GM23248 (cell line): Measurements from ENCODE around the gene BRME1. TPM values are rescaled to one million over a fixed set of nuclear protein-coding genes. Genes with fewer than 3 reads are reported as not detected.

Experiments used
- DNase-seq: peaks from one replicate; pipeline ENCODE4 v3.0.0-alpha.2; 2015
- H2AFZ ChIP-seq: fragments of 200-600 bp; sonication (generic); 2 replicates; pipeline ENCODE4 v1.6.1; 2016; ENCODE audit warnings: antibody characterized with exemption
- H3F3A ChIP-seq: fragments of 200-600 bp; sonication (generic); 2 replicates; pipeline ENCODE4 v1.6.1; 2016; ENCODE audit warnings: mild to moderate bottlenecking, antibody characterized with exemption, mixed run types; ENCODE audit not compliant: insufficient read depth
- H3K27ac ChIP-seq: fragments of 200-600 bp; sonication (generic); 2 replicates; pipeline ENCODE4 v1.5.1; 2016; ENCODE audit warnings: mild to moderate bottlenecking
- H3K27me3 ChIP-seq: fragments of 200-600 bp; sonication (generic); replicated peaks from 2 replicates; pipeline ENCODE4 v1.6.1; 2016; ENCODE audit warnings: mild to moderate bottlenecking; ENCODE audit not compliant: insufficient read depth
- H3K36me3 ChIP-seq: fragments of 200-600 bp; sonication (generic); 2 replicates; pipeline ENCODE4 v1.6.1; 2016; ENCODE audit warnings: low read depth, mild to moderate bottlenecking
- H3K4me1 ChIP-seq: fragments of 200-600 bp; sonication (generic); 2 replicates; pipeline ENCODE4 v1.6.1; 2016; ENCODE audit warnings: mild to moderate bottlenecking; ENCODE audit not compliant: insufficient read depth
- H3K4me2 ChIP-seq: fragments of 200-600 bp; sonication (generic); one replicate; pipeline ENCODE4 v1.6.1; 2016; ENCODE audit warnings: mild to moderate bottlenecking; ENCODE audit not compliant: unreplicated experiment
- H3K4me3 ChIP-seq: fragments of 200-600 bp; sonication (generic); 2 replicates; pipeline ENCODE4 v1.5.1; 2016; ENCODE audit warnings: mild to moderate bottlenecking
- H3K79me2 ChIP-seq: fragments of 200-600 bp; sonication (generic); 2 replicates; pipeline ENCODE4 v1.6.1; 2016; ENCODE audit warnings: mild to moderate bottlenecking; ENCODE audit not compliant: insufficient read depth
- H3K9ac ChIP-seq: fragments of 200-600 bp; sonication (generic); 2 replicates; pipeline ENCODE4 v1.6.1; 2016; ENCODE audit warnings: mild to moderate bottlenecking
- H3K9me2 ChIP-seq: fragments of 200-600 bp; sonication (generic); 2 replicates; pipeline ENCODE4 v1.6.1; 2016; ENCODE audit warnings: mixed run types, mild to moderate bottlenecking, moderate library complexity; ENCODE audit not compliant: insufficient read depth
- H3K9me3 ChIP-seq: fragments of 200-600 bp; sonication (generic); one replicate; pipeline ENCODE4 v1.6.1; 2017; ENCODE audit warnings: low read depth
- H4K20me1 ChIP-seq: fragments of 200-600 bp; sonication (generic); 2 replicates; pipeline ENCODE4 v1.6.0; 2016; ENCODE audit not compliant: insufficient read depth
- EZH2 ChIP-seq: fragments of 200-600 bp; sonication (generic); IDR thresholded peaks from 2 replicates; pipeline ENCODE4 v1.6.1; 2018; ENCODE audit warnings: antibody characterized with exemption, mild to moderate bottlenecking; ENCODE audit not compliant: insufficient read depth, poor library complexity, severe bottlenecking
- EZH2phosphoT487 ChIP-seq: fragments of 200-600 bp; sonication (generic); IDR thresholded peaks from 2 replicates; pipeline ENCODE4 v1.6.1; 2018; ENCODE audit warnings: antibody characterized with exemption, moderate library complexity, mild to moderate bottlenecking, low read depth; ENCODE audit not compliant: insufficient read depth
- WGBS, 2 experiments: methylation state at CpG; one replicate each; pipeline ENCODE4 v1.1.6; 2015 to 2017; ENCODE audit warnings: low lambda C conversion rate in 2 of 2, low coverage in 1 of 2; ENCODE audit errors: missing lambda C conversion rate in 2 of 2; 5-methylcytosine and 5-hydroxymethylcytosine counted together
- in situ Hi-C: fragments of 300-500 bp; cut with MboI; formaldehyde crosslinking; loops from 2 replicates; pipeline ENCODE4 v1.15.0; 2020
- polyA plus RNA-seq: library from polyadenylated mRNA; unstranded; fragments of >200 nt; fragmentation: Nextera tagmentation; extraction: Ambion mirVana; gene quantifications from 2 replicates; pipeline ENCODE4 v1.2.1, GENCODE V29; 2016
- total RNA-seq: library from RNA; depleted of rRNA; stranded (reverse); fragments of >200 nt; shearing (Covaris generic); gene quantifications from 2 replicates; pipeline ENCODE4 v1.2.3, GENCODE V29; 2014

The BRME1 gene
- total and polyA plus RNA-seq, 2 experiments from 2014 or later: 0.11 to 0.63 TPM

GRCh38 chr19:13850910-13851733 is 54.8 kb downstream of the BRME1 start:
- H3K4me3 ChIP-seq: peak overlapping the region; percentile 63
- peaks cover 9% of the 10 kb centered on the region; the same call in 1 of the 2 replicates for H3K79me2 ChIP-seq
- WGBS, 2 experiments: 2 to 3% methylated on average over 23 to 25 of the region's 26 CpGs
- no peaks in the 10 kb centered on the region for H3K36me3 ChIP-seq
- peak overlapping the region; percentile 100 for H3K27ac ChIP-seq
- DNase-seq: peak; percentile 96
- H3K9me2 ChIP-seq: no peaks in the 10 kb centered on the region
- in situ Hi-C loops: no loop called here
- H3K27me3 ChIP-seq: no peaks in the 10 kb centered on the region
- no peaks in the 10 kb centered on the region for H4K20me1 ChIP-seq
- no peaks in the 10 kb centered on the region for H3K9me3 ChIP-seq
- H3F3A ChIP-seq: peaks cover 36% of the 10 kb centered on the region
- H2AFZ ChIP-seq: no peak overlapping the region
- H3K9ac ChIP-seq: peak overlapping the region; percentile 97
- TF ChIP-seq EZH2: no peak
- TF ChIP-seq EZH2phosphoT487: no peak
- H3K4me1 ChIP-seq: peaks cover 51% of the 10 kb centered on the region
- peak overlapping the region; percentile 74 for H3K4me2 ChIP-seq

DNA sequence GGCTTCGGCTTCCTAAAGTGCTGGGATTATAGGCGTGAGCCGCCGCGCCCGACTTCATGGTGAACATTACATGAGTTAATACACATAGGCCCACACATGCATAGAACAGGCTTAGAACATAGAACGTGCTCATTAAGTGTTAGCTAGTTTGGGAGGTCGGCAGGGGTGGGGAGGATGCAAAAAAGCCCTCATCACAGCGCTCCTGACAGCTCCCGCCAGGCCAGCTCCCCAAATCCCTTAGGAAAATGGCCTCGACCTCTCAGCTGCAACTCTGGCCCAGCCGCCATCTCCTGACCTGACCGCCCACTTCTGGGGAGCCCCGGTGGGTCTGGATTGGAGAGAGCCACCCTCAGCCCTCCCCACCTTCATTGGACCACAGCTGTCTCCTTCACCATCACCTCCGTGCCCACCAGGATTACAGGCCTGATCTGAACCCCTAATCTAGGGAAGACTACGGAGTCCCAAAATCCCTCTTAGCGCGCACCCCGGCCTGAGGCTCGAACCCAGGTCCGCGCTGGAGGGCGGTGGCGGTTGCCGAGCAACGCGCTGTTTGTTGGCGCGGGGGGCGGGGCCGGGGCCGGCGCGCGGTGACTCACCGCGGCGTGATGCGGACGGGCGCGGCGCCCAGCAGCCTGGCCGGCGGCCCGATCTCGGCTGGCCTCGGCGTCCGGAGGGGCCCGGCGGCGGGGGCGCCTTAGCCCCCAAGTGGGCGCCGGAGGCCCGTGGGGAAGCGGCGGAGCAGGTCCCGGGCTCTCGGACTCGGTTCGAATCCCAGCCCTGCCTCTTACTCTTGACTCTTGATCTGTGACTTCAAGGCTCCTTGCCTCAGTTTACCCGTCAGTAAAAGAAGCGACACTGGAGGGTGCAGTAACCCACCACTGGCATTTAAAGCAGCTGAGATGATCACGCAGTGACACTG is 55.7 kb downstream of the BRME1 start:
- Histone ChIP-seq H3F3A (peaks cover 42% of the 10 kb centered on the region), H3K4me2 (peak overlapping the region; percentile 74), H3K9me3 (no peaks in the 10 kb centered on the region), H3K4me1 (peaks cover 53% of the 10 kb centered on the region), H3K36me3 (no peaks in the 10 kb centered on the region), H2AFZ (peak overlapping the region; percentile 50; the same call in 1 of the 2 replicates), H3K9ac (peak overlapping the region; percentile 97), H4K20me1 (no peaks in the 10 kb centered on the region), H3K27ac (peak overlapping the region; percentile 100), H3K9me2 (no peaks in the 10 kb centered on the region), H3K27me3 (no peaks in the 10 kb centered on the region), H3K79me2 (peaks cover 9% of the 10 kb centered on the region; the same call in 1 of the 2 replicates), H3K4me3 (peak overlapping the region; percentile 63)
- peak; percentile 89 for DNase-seq
- in situ Hi-C loops: no loop called here
- no peak for TF ChIP-seq EZH2phosphoT487
- no peak for TF ChIP-seq EZH2
- WGBS, 2 experiments: 14 to 18% methylated on average over 49 to 65 of the region's 66 CpGs

DNA sequence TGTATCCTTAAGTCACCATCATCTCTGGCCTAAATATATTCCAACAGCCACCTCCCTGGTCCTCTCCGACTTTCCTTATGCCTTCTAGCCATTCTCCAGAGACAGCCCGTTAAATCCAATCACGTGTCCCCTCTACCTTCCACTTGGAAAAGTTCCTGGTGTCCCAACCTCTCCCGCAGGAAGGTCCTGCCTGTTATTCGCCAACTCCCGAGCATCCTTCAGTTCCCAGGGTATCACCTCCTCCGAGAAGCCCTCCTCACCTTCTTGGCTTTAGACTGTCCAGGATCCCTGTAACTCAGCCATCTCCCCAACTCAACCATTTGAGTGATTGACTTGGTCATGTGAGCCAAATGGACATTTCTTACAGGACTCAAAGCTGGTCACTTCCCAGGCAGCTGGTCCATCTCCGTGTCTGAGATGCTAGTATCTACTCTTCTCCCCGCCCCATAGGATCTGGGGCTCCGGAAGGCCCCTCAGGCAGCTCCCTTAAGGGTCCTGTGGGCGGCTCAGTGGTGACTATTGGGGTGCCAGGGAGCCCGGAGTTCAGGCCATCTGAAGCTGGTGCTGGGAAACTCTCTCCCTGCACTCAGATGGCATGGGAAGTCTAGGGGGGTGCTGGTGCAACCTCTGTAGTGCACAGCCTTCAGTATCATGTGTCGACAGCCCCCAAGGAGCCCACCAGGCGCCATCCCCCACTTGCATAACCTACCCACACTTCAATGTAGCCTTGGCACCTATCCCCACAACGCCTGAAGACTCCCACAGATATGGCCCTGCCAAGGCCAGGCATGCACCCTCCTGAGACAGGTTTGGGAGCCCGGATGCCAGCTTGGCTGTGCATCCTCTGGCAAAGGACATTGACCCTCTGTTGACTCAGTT is 56.9 kb downstream of the BRME1 start:
- Histone ChIP-seq H3K4me3 (no peak overlapping the region), H3K9me3 (no peaks in the 10 kb centered on the region), H3K79me2 (peaks cover 9% of the 10 kb centered on the region; the same call in 1 of the 2 replicates), H3K4me1 (peaks cover 53% of the 10 kb centered on the region), H3K36me3 (no peaks in the 10 kb centered on the region), H3K27me3 (no peaks in the 10 kb centered on the region), H4K20me1 (no peaks in the 10 kb centered on the region), H3F3A (peaks cover 49% of the 10 kb centered on the region), H3K9ac (peak overlapping the region; percentile 99; the same call in 1 of the 2 replicates), H3K4me2 (no peak overlapping the region), H2AFZ (no peak overlapping the region), H3K27ac (peak overlapping the region; percentile 100), H3K9me2 (no peaks in the 10 kb centered on the region)
- DNase-seq: no peak
- 63 to 64% methylated on average over 16 of the region's 16 CpGs for WGBS, 2 experiments
- in situ Hi-C loops: no loop called here
- no peak for TF ChIP-seq EZH2phosphoT487
- no peak for TF ChIP-seq EZH2

GRCh38 chr19:13848340-13848677 is 57.6 kb downstream of the BRME1 start:
- in situ Hi-C loops: no loop called here

More at GRCh38 chr19:13848340-13848677, 57.6 kb downstream of the BRME1 start:
- WGBS, 2 experiments: 74 to 97% methylated on average over 3 to 4 of the region's 4 CpGs
- Histone ChIP-seq H4K20me1 (no peaks in the 10 kb centered on the region), H3K79me2 (peaks cover 9% of the 10 kb centered on the region), H3K36me3 (no peaks in the 10 kb centered on the region), H3K27me3 (no peaks in the 10 kb centered on the region), H3K4me1 (peaks cover 50% of the 10 kb centered on the region), H2AFZ (no peak overlapping the region), H3K4me2 (no peak overlapping the region), H3K9ac (peak overlapping the region; percentile 99), H3K9me3 (no peaks in the 10 kb centered on the region), H3K27ac (peak overlapping the region; percentile 100), H3F3A (peaks cover 45% of the 10 kb centered on the region), H3K9me2 (no peaks in the 10 kb centered on the region), H3K4me3 (no peak overlapping the region)
- no peak for TF ChIP-seq EZH2phosphoT487
- TF ChIP-seq EZH2: no peak
- DNase-seq: no peak
